HG03432 (cell line): ENCODE data around the gene FOXQ1.
"Not testable (repeated sequence)": the region's sequence is repeated elsewhere in the genome, so short reads cannot be mapped to it uniquely, and the experiment has no call there.

Experiments used
- ATAC-seq: cut with Tn5 transposase; IDR thresholded peaks from one replicate; pipeline ENCODE4 v1.9.1; 2021; ENCODE audit warnings: mild to moderate bottlenecking, moderate library complexity; ENCODE audit not compliant: unreplicated experiment

The FOXQ1 gene

DNA sequence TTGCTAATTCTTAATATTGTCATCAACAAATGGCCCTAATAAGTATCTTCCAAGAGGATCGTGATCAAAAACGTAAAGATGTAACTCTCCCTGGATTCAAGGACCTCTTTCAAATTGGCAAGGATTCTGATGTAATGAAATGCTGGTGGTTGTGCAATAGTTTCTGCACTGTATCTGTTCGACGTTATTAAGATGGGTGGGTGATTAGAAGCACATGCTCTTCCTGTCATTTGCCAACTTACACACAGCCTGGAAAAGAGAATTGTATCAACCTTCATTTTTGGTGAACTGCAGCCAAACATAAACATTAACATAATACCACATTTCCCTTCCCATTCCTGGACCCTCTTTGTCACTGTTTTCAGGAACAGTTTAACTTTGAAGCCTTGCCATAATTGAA, 9.8 kb downstream of the FOXQ1 start:
- ATAC-seq, result no peak

DNA sequence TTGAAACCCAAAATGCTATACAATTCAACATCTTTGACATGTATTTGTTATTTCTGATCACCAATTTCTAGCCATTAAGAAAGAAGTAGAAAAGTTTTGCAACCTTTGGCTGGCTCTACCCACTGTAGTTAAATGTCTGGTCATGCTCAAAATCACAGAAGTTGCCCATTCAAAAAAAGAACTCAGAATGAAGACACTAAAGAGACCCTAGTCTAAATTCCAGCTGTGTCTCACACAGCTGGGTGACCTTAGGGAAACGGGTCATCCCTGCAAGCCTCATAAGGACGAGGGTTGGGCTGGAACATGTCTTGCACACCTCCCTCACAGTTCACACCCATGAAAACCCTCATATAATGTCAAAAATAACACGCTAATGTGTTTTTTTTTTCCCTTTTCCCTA, 10.3 kb downstream of the FOXQ1 start:
- ATAC-seq, result no peak

GRCh38 chr6:1322696-1323219, 10.9 kb downstream of the FOXQ1 start:
- ATAC-seq, result no peak

GRCh38 chr6:1324936-1325335, 13.0 kb downstream of the FOXQ1 start:
- no peak for ATAC-seq

GRCh38 chr6:1325461-1326309, 13.8 kb downstream of the FOXQ1 start:
- no peak for ATAC-seq

GRCh38 chr6:1326535-1327121, 14.7 kb downstream of the FOXQ1 start:
- no peak for ATAC-seq

DNA sequence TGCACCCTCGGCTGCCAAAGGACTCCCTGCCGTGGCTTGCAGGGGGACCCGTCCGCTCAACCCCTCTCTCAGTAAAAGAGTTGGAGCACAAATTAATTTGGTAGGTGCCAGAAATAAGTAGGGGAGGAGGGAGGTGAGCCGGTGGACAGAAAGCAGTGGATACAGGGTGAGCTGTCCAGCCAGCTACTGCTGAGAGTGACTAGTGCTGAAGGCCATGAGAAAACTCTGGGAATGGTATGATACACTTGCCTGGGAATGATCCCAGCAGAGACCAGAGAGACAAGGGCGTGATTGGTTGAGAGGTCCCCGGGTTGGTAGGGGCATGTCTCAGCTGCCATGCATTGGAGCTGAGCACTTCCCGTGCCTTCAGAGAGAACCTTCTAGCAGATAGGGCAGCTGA, 15.7 kb downstream of the FOXQ1 start:
- ATAC-seq, result no peak

DNA sequence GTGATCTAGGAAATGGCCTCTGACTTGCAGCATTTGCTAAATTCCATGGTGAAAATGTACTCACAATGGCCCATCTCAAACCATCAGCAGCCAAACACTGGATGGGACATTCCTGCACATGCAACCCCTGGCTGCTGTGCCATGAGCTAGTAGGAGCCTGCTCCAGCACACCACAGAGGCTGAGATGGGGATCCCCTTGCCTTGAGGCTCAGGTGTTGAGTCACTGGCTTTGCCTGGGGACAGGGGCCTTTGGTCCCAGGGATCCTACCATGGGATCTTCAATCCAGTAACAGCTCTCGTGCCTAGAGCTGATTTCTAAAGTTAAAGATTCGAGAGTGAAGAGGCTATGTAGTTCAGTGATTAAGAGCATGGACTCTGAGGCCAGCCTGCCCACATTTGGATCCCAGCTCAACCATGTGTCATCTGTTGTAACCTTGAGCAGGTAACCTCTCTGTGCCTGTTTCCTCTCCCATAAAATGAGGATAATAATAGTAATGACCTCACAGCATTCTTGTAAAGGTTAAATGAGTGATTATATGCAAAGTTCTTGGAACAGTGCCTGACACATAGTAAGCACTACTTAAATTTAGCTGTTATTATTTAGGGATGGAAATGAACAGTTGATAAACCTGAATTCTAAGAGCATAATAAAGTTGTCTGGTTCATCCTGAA, 16.4 kb downstream of the FOXQ1 start:
- ATAC-seq, result no peak

DNA sequence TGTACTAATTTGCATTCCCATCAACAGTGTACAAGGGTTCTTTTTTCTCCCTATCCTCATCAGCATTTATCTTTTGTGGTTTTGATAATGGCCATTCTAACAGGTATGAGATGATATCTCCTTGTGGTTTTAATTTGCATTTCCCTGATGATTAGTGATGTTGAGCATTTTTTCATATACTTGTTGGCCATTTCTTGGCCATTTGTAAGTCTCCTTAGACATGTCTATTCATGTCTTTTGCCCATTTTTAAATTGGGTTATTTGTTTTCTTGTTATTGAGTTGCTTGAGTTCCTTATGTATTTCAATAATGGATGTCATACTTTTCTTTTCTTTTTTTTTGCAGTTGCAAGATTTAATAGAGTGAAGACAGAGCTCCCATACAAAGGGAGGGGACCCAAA, 17.8 kb downstream of the FOXQ1 start:
- no peak for ATAC-seq

DNA sequence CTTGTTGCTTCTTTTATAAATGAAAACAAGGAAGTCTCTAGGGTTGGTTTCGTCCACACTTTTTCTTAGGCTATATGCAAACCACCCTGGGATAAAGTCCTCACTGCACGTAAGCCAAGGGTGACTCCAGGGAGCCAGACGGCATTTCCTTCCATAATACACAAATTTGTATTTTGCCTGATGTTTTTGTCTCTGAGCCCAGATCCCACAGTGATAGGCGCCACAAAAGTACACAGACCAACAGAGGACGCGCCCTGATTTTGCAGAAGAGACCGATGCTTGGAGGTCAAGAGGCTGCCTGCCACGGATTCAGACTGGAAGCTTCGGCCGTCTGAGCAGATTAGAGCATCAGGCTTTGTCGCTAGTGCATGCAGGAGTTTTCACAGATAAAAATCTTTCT, 22.8 kb downstream of the FOXQ1 start:
- no peak for ATAC-seq

- no peak for ATAC-seq
These were observed 23.6 kb downstream of the FOXQ1 start for GRCh38 chr6:1335367-1336037.

DNA sequence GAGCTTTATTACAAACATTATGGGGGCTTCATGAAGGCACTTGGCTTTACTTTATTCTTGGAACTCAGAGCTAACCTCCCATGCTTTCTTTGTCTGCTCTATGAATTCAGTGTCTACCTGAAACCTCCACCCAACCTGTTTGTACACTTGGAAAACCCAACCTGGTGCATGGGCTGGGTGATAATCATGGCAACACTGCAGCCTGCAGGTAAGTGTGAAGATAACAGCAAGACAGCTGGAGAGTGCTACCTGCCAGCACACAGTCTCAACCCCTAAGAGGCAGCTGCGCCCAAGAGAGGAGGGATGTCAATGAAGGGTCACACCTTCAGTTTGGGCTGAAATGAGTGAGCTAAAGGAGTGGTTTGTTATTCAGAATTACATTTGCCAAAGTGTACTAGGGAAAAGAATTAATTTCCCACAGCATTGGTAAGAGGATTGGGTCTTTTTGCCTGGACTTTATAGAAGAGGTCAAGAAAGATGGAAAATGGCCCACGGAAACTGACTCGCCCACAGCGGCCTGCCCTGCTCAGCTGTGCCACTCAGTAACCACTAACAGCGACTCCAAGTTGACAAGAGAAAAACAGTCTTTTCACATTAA, 24.4 kb downstream of the FOXQ1 start:
- ATAC-seq, result no peak

- no peak for ATAC-seq
These were observed 25.9 kb downstream of the FOXQ1 start for GRCh38 chr6:1337791-1338190.

- no peak for ATAC-seq
These were observed 34.2 kb downstream of the FOXQ1 start for GRCh38 chr6:1346101-1346500.

- ATAC-seq, result no peak
These were observed 34.7 kb downstream of the FOXQ1 start for GRCh38 chr6:1346558-1347091.

- no peak for ATAC-seq
These were observed 35.3 kb downstream of the FOXQ1 start for GRCh38 chr6:1347161-1347560.

DNA sequence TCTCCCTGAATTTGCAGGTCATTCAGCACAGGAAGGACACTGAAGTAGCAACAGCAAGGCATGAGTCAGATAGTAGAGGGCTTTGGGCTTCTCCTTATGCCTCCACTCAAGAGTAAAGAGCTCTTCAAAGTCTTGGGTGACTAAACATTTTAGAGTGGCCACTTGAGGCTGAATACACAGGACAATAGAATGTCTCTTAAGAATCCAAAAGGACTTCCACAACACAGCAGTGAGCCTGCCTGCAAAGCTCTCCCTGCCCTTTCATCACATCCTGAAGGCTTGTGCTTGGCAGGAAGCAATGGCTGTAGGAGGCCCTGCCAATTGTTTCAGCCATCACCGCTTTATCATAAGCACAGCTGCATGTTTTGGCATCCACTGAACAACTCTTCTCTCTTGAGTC, 36.8 kb downstream of the FOXQ1 start:
- ATAC-seq, result no peak

GRCh38 chr6:1349655-1350054, 37.8 kb downstream of the FOXQ1 start:
- ATAC-seq, result no peak

DNA sequence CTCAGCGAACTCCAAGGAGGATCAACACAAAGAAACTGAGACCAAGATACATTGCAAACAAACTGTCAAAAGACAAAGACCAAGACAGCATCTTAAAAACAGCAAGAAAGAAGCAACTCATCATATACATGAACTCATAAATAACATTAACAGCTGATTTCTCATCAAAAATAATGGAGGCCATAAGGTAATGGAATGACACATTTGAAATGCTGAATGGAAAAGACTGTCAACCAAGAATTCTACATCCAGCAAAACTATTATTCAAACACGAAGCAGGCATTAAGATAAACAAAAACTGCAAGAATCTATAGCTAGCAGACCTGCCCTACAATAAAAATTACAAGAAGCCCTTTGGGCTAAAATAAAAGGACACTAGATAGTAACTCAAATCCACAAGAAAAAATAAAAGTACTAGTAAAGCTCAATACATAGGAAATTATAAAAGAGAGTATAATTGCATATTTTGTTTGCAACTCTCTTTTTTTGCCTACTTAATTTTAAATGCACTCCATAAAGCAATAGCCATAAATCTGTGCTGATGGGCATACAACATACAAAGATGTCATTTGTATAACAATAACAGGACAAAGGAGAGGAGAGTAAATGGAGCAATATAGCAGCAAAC, 39.6 kb downstream of the FOXQ1 start:
- no peak for ATAC-seq

DNA sequence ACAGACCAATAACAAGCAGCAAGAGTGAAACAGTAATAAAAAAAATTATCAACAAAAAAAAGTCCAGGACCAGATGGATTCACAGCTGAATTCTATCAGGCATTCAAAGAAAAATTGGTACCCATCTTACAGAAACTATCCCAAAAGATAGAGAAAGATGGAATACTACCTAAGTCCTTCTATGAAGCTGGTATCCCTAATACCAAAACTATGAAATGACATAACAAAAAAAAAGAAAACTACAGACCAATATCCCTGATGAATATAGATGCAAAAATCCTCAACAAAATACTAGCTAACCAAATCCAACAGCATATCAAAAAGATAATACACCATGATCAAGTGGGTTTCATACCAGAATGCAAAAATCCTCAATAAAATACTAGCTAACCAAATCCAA, 43.2 kb downstream of the FOXQ1 start:
- not testable (repeated sequence) for ATAC-seq
